SH-SY5Y (cell line): Measurements from ENCODE around the gene SRSF12.

Experiments
- GATA2 ChIP-seq: IDR thresholded peaks from 2 replicates; pipeline ENCODE4 v1.6.1; 2011; ENCODE audit warnings: mild to moderate bottlenecking, low read depth, low read length
- GATA3 ChIP-seq: IDR thresholded peaks from 2 replicates; pipeline ENCODE4 v1.6.1; 2011; ENCODE audit warnings: low read depth, mild to moderate bottlenecking, low read length, moderate library complexity

- TF ChIP-seq GATA2 (no peak), GATA3 (no peak)
Observed at GRCh38 chr6:89120371-89120770, 2.5 kb upstream of the SRSF12 start.
